Kidney capillary endothelial cell (primary cell): ENCODE data around the gene KCNJ1.
A peak's percentile ranks its signal among the peaks of the same experiment; 100 is the strongest.

Source experiments
- DNase-seq: peaks from one replicate; pipeline ENCODE4 v3.0.0-alpha.2; 2018; ENCODE audit warnings: low spot score

KCNJ1 gene

DNA sequence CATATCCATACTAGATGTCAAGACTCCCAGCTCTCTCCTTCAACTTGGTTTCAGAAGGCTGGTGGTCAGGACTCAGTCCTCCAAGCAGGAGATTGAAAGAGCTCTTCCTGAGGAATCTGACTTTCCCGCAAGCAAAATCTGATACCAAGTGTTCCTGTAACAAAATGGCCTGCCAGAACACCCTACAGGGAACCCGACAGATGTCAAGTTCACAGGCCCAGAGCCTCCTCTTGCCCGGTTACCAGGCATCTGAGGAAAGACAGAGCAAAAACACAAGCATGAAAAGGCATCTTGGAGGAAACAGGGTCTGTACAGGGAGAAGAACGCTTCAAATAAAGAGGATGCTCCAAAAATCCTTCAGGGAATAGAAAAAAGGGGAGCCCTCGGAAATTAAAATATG lies 15.4 kb upstream of the KCNJ1 start:
- no peak for DNase-seq

- no peak for DNase-seq
These were observed 14.1 kb upstream of the KCNJ1 start for GRCh38 chr11:128881221-128881620.

DNA sequence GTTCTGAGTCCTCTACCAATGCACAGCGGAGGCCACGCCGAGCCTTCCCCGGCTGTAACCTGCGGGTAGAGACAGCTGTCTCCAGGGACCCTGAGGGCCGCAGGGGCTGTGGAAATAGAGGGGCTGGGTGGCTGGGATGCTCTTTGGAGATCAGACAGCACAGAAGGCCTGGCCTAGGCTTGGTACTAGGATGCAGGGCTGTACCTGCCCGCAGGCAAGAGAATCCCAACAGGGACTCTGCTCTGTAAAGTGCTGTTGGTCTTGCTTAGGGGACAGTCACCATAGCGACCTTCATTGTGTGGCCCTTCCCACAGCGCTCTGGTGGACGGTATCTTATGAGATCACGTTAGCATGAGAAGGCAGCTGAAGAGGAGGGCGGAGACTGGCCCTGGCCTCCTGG lies 12.7 kb upstream of the KCNJ1 start:
- DNase-seq = no peak

DNA sequence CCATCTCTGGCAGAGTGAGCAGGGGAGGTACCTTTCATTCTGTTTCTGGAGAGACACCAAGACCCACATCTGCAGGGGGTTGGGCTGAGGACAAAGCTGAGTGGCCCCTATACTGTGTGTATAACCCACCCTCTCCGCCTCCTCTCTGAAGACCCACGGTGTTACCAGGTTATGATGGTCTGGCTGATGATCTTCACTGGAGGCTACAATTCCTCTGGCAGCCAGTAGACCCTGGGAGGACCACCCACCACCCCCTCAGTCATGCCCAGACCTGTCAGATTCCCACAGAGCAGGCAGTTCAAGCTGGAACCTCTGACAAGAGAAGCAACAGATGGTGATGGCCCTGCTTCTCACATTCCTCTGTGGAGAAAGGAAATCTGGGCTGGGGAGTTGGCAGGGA lies 11.4 kb upstream of the KCNJ1 start:
- DNase-seq = no peak

DNA sequence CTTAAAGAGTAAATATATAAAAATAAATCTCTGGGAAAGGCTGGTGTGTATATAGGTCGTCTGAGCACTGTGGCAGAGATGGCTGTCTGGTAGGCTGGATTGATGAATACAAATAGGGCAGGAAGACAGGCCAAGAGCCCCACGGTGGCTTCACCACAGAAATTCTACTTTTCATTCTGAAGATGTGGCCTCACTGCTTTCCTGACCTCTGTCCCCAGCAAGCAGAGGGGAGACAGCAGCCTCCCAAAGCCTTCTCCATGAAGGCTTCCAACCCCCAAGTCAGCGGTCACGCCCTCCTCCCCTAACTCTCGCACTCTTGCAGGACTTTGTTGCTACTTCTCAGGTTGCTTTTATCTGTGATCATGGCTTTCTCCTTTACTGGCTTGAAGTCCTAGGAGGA lies 10.6 kb upstream of the KCNJ1 start:
- DNase-seq = no peak

- no peak for DNase-seq
These were observed 9.1 kb upstream of the KCNJ1 start for GRCh38 chr11:128876133-128876650.

- no peak for DNase-seq
These were observed 7.3 kb upstream of the KCNJ1 start for GRCh38 chr11:128874427-128874826.

DNA sequence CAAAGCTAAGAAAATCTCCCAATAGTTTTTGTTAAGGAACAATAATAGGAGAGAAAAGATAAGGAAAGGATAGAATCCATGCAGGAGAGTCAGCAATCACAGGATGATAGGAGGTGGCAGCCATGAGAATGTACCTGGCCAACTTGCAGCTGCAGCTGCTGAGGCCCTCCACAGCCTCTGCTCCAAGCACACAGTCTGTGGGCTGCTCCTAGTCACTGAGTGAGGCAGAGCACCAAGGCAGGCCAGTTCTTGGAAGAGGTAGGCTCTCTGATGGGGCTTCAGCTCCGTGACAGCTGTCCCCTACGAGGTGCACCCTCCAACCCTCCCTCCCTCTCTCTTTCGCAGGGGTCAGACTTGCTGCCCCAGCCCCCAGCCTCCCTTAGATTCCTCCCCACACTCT lies 5.5 kb upstream of the KCNJ1 start:
- no peak for DNase-seq

GRCh38 chr11:128872094-128872493 lies 5.0 kb upstream of the KCNJ1 start:
- DNase-seq = no peak

GRCh38 chr11:128871168-128871610 lies 4.1 kb upstream of the KCNJ1 start:
- DNase-seq = no peak

DNA sequence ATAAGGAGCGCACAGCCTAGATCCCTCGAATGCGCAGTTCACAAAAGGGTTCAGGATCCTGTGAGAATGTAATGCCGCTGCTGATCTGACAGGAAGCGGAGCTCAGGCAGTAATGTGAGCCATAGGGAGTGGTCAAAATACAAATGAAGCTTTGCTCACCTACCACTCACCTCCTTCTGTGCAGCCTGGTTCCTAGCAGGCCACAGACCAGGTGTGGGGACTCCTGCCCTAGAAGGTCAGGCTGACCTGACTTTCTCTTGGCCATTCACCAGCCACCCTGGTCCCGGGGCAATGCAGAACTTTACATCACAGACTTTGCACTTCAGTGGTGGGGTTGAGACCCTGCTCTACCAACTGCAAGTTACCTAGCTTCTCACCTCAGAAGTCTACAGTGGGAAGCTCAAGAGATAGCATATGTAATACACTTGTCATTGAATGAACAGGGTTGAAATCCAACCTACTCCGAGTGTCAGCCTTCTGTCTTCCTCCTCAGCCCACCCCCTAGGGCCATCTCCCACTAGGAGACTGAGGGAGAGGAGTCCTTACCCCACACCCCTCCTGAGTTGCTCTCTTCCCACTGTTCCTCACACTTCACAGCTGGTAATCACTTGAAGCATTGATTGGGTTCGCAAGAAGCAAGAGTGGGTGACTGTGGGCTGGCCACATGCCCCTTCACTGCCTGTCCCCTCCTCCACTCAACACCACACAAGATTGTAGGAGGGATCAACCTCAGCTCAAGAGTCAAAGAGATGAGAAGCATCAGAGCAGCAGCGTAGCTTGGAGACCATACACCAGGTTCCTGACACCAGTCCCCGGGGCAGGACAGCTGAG lies 2.0 kb upstream of the KCNJ1 start:
- no peak for DNase-seq

DNA sequence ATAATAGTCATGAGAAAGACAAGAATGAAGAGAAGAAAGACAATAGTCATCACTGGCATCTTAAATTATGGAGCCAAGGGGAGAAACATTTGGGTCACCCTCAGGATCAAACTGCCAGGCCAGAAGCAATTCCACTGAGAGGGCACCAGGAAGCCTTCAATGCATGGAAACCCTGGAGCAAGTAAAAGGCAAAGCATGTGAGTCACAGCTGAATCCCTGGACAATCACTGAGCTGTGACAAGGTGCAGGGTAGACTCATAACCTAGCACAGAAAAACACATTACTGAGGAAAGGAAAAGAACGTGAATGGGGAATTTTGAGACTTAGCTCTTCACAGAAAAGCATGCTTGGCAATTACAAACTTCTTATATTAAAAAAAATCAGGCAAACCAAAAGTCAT lies 1.6 kb downstream of the KCNJ1 start:
- peak; percentile 59 for DNase-seq

GRCh38 chr11:128862908-128863660 lies 4.0 kb downstream of the KCNJ1 start:
- DNase-seq = peak; percentile 57

DNA sequence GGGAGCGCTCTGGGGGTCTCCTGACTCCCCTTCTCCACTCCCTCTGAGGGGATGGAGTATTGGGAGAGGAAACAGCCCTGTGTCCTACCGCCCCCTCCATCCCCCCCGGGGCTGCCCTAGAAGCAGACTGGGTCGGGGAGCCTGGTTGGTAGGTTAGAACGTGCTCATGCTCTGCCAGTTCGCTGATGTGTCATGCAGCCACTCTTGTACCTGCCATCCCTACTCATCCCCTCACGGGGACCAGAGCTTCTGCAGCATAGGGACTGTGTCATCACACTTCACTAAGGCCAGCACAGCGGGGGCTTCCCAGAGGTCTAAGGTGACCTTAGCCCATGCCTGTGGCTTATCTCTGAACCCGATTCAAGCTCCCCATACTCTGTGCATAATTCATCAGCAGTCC lies 4.7 kb downstream of the KCNJ1 start:
- no peak for DNase-seq

GRCh38 chr11:128860571-128861361 lies 6.3 kb downstream of the KCNJ1 start:
- DNase-seq = no peak

DNA sequence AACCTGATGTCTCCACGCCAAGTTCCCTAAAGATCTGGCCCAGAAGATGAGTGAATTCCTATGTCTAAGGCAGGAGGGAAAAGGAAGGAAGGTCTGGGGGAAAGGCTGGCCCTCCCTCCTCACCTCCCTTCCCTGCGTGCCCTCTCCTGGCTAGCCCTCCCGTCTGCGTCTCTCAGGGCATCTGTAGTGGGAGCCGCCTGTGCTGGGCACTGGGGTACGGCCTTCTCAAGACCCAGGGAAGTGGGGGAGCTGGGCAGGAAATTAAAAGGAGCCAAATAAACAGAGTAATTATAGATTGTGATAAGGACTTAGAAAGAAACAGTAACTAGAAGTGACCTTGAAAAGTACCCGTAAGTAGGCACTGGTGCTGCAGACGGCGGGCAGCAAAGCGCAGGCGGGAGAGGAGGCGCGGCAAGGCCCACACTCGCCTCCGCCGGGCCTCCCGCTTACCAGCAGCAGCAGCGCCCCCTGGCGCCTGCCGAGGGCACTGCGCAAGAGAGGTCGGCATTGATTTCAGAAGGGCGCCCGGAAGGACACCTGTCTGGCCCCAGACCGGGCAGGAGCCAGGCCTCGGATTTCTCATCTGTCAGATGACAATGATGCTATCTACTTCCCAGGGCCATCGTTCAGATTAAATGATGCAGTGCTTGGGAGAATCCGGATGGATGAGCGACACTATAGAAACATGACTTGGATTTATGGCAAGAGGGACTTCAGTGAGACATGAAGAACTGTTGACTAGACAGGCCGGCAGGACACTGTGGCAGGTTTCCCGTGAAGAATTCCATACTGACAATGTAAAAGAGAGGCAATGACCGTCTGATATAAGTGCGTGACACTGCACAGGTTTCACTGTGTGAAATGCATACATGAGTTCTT lies 7.3 kb downstream of the KCNJ1 start:
- peak; percentile 74 for DNase-seq

- DNase-seq = no peak
These were observed 9.8 kb downstream of the KCNJ1 start for GRCh38 chr11:128857341-128857740.

GRCh38 chr11:128856241-128856640 lies 10.9 kb downstream of the KCNJ1 start:
- DNase-seq = no peak

- DNase-seq = no peak
These were observed 12.3 kb downstream of the KCNJ1 start for GRCh38 chr11:128854841-128855240.

DNA sequence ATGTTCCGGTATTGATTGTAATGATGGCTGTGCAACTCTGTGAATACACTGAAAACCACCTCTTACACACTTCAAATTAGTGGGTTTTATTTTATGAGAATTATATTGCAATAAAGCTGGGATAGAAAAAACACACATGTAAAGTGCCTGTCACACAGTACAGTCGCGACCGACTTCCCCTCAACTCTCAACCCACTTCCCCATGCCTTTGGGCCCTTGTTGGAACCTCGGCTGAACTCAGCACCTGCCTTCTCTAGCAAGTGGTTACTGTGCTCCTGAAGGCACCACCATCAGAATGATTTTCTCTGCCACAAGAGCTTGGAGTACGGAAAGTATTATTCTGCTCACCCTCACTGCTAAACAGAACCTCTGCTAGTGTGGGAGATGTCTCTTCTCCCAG lies 13.5 kb downstream of the KCNJ1 start:
- no peak for DNase-seq

DNA sequence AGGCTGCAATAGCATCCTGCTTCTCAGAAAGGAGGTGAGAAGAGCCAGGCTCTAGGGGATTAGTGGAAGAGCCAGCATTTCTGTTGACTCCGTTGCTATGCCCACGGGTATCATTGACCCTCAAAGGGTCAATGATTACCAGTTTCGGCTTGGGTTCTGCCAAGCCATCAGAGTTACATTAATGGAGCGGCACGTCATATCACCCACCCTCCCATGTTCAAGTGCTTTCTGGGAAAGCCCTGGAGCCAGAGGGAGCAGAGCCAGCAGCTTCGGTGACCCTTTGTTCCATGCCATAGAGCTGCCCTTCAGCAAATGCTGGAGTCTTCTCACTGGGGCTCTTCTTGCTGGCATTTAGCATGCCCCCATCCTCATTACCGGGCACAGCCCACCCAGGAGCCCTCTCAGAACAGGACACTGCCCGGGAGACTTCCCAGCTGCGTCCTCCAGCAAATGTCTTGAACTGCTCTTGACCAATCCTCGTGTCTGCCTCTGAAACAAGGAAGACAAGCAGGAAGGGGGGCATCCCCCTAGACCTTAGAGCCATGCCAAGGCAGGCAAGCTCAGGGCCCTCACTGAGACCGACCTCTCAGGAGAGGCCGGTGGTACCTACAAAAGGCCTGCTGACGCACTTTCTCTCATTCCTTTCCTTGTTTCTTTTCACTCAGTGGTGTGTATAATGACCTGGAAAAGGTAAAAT lies 14.6 kb downstream of the KCNJ1 start:
- DNase-seq = no peak
